ENCODE measurements around the gene KRI1.
A peak's percentile ranks its signal among the peaks of the same experiment; 100 is the strongest.
"Not testable (repeated sequence)": the region's sequence is repeated elsewhere in the genome, so short reads cannot be mapped to it uniquely, and the experiment has no call there.

Gene KRI1

DNA sequence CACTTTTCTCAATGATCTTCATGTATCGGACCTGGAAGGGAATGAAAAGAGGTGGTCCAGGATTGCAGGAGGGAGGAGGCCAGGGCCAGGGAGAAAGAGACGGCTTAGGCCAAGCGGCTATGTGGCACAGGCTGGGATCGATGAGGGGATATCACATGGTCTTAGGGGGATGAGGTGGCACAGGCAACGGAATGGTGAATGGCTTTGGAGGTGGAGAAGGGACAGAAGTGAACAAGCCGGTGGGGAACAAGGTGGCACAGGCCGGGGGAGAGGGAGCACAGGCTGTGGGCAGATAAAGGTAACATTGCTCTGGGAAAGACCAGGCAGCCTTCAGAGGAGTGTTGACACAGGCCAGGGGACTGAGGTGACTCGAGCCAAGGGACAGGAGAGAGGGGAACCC lies 8.7 kb upstream of the KRI1 start:
- no peak for DNase-seq

DNA sequence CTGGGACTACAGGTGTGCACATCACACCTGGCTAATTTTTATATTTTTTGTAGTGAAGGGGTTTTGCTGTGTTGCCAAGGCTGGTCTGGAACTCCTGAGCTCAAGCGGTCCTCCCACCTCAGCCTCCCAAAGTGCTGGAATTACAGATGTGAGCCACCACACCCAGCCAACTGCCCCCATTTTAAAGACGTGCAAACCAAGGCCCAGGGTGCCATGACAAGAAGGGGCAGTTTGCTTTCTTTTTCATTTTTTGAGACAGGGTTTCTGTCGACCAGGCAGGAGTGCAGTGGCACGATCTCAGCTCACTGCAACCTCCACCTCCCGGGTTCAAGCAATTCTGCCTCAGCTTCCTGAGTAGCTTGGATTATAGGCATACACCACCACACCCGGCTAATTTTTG lies 8.0 kb upstream of the KRI1 start:
- not testable (repeated sequence) for DNase-seq

DNA sequence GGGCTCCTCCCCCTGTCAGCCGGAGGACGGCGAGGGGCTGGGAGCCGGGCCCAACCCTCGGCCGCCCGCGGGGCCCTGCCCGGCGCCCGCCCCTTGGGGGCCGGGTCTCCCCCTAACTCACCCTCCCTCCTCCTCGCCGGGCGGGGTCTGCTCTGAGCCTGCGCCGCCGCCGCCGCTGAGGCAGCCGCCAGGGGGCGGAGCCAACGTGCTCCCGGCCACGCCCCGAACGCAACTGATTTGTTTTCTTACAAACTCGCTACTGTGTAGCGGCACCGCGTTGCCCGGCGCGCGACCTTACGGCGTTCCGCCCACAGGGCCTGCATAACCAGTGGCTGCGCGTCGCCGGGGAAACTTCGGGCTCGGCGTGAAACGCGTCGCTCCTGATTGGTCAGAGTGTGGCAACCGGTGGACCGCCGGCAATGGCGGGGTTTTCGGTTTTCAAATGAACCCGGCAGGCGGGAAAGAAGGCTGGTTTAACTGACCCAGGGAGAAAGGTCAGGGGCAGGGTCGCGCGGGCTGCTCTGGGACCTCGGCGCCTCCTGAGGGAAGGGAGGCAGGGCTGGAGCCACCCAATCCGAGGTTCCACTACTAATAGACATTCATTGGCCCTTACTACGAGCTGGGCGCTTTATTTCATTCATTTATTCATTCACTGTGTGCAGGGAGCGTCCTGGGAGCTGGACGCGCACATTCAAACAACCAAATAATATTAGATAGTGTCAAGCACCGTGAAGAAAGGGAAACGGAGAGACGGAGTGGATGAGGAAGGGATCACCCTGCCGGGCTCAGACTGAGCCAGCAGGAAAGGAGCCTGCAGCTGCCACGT lies 3.2 kb upstream of the KRI1 start, which contains the start of gene CDKN2D:
Gene CDKN2D, minus strand, starts transcription at position 154 of the 826 bp plus-strand sequence. CDS start 326 bp downstream, outside the sequence.
- DNase-seq = peak; percentile 100

DNA sequence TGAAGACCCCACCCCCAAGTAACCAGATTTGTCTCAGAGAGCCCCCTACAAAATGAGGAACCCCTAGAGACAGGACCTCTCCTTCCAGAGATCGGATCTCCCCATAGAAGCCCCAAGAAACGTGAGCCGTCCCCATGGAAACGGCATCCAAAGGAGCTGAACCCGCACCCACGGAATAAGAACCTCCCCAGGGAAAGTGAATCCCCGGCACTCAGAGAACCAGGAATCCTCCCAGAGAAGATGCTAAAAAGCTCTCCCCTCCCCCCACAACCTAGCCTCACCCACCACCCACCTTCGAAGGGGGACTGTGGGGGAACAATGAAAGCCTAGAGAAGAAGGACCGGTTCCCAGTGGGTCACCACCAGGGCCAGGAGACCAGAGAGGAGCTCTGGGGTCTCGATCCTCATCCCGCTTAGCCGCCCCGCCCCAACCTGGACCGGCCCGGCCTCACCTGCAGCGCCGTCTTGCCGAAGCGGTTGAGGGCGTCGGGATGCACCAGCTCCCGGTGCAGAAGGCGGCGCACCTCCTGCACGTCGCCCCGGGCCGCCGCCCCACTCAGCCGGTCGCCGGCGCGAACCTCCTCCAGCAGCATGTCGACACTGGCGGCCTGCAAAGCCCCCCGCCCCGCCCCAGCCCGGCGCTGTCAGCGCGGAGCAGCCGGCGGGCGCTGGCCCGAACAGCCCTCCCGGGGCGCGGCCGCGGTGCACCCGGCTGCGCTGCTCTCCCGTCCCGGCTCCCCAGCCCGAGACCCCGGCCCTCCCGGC lies 2.4 kb upstream of the KRI1 start:
- no peak for DNase-seq

DNA sequence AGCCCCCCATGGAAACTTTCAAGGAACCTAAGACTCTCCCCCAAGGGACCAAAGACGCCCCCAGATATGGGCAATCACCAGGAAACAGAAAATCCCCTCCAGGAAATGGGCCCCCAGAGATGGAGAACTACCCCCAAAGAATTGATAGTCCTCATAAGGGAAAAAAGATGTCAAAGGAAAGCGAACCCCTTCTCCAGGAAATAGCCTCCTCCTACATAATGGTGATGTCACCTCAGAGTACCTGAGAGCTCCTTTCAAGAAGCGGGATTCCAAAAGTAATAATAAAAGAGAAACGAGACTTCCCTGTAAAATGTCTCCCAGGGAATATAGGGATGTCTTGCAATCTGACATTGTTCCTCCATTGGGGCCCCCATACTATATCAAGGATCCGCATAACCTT lies 1.8 kb upstream of the KRI1 start:
- no peak for DNase-seq

DNA sequence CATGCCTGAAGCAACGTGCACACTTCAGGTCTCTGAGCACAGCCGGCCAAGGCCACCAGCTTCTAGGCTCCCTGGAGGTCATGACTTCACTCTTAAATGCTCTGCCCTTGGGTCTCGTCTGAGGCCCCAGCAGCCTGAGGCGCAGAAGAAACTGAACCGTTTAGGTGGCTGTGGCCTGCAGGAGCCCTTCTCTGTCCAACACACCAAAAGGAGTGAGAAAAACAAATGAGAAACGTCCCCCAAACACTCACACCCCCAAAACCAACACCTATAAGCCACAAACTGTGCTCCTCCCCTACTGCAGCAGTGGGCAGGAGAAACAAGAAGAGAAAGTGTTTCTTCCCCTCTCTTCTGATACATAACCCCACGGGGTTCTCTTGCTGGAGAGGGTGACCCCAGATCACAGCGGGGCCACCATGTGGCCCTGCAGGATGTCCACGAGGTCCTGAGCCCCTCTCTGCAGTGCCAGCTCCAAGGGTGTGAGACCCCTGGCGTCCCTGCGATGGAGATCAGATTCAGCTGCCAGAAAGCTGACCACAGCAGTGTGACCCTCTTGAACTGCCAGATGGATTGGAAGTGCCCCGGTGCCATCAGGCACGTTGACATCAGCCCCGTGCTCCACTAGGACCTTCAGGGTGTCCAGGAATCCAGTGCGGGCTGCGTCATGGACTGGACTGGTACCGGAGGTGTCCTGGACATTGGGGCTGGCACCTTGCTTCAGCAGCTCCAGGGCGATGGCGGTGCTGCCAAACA lies 1.0 kb upstream of the KRI1 start:
- DNase-seq = peak; percentile 35

DNA sequence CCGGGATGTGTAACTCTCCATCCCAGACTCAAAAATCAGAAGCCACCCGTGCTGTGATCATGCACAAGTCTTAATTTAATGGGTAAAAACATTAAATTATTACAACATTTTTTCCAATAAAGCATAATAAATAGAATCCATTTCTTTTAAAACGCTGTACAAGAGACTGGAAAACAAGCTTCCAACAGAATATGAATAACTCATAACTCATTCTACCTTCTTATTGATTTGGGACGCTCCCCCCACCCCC lies 523 bp upstream of the KRI1 start:
- no peak for DNase-seq

DNA sequence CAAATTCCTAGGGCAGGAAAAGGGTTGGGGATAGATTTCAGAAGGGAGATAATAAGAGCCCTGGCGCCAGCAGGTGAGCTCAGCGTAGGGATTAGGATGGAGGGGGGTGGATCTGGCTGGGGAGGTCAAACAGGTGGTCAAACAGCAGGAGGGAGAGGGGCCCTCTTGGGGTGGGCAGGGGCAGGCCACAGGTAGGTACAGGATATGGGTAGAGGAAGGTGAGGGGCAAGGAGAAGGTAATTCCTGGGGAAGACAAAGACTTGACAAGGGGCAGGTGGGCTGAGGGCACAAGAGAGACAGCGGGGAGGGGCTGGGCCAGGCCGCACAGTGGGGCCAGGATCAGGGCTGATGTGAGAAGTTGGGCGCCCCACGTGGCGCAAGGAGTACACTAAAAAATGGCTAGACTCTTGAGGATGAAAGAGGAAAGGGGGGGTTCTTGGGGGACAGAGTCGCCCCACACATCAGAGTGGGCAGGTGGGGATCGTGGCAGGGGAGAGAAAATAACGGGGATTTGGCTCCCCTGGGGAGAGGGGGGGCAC lies 713 bp downstream of the KRI1 start:
- DNase-seq = no peak

DNA sequence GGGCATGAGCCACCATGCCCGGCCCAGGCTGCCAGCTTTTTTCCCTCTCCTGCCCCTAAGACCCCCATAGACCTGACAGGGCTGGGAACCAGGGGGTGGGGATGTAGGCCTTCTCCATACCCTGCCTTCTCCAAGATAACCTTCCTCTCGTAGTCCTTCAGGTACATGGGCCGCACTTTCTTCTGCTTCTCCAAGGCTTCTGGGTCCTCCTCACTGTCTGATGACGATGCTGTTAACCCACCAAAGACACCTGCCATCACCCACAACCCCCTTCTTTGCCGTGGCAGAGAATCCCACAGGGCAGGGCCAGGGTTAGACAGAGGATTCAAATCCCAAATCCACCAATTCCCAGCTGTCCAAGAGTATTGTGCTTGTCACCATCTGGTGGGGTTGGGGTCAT lies 3.2 kb downstream of the KRI1 start:
- DNase-seq = no peak

DNA sequence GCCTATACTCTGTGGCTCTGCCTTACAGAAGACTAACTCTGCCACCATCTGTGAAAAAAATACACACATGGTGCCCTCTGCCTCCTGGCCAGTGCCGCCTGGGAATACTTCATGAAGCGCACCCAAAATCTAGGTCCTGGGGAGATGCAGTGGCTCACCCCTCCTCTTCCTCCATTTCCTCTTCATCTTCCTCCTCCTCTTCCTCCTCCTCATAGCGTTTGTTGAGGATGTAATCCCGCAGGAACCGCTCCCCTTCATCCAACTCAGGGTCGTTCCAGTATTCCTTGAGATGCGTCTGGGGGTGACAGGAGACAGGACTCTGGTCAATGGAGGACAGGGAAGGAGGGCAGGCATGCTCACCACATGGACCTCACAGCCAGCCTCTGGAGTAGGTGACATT lies 5.7 kb downstream of the KRI1 start:
- no peak for DNase-seq

DNA sequence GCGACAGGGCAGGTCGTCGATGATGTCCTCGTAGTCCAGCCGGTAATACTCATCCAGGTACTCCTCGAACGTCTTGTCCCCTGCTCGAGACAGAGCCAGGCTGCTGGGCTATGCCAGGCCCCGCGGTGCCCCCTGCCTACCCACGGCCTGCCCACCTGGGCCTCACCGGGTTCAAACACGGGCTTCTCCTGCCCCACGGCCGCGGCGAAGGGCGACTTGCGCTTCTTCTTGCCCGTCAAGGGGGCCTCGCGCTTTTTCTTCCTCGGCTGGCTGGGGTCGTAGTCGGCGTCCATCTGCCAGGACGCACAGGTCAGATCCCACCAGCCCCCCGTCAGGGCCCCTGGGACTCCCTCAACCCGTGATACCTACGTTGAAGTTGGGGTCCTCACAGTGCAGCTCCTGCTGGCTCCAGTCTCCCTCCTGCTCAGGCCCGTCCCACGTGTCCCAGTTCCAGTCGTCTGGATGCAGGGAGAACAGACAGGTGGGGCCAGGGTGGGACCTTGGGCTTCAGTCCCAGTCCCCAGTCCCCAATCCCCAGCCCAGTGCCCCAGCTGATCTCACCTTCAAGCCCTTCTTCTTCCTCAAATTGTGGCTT lies 8.1 kb downstream of the KRI1 start:
- no peak for DNase-seq

DNA sequence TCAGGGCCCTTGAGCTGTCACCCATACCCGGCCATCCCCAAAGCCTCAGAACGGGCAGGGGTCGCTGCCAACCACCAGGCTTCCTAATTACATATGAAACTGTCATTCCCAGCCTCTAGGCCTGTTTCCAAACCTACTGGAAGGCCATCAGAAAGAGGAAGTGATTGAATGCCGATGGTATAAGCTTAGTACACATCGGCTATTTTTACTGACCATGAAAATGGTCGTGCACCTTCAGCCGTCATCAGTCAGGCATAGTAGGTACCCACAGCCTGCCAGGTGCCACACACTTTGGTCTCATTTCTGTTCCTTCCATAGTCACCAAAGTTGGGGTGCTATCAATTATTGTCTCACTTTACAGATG lies 10.2 kb downstream of the KRI1 start:
- peak; percentile 35 for DNase-seq

DNA sequence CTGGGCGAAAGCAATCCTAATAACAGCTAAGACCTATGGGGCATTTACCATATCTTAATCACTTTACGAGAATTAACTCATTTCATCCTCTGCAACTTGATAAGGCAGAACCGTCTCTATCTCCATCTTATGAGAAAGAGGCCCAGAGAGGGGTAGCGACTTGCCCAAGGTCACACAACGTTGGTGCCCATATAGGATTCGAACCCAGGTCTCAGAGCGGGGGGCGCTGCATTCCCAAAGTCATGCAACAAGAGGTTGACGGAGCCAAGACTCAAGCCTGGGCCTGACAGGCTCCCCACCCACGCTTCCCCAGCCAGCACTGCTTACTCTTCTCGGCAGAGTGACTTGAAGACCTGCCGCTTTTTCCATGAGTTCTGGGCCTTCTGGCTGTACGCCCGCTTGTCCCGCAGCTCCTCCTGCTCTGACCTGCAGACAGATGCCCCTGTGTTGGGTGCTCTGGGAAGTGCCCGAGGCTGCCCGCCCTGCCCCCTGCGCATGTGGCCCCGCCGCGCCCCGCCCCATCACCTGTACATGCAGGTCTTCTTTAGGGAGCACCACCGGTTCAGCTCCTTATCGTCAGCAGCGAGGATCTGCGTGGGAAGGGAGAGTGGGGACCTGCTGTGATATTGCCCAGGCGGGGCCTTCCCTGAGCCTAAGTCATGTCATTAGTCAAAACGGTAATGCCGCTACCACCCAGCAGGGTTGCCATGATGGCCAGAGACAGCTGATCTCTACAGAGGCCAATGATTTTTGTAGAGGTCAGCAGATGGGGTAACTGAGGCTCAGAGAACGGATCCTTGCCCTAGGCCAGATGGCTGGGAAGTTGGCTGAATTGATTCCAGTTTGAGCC lies 10.8 kb downstream of the KRI1 start:
- DNase-seq = no peak

DNA sequence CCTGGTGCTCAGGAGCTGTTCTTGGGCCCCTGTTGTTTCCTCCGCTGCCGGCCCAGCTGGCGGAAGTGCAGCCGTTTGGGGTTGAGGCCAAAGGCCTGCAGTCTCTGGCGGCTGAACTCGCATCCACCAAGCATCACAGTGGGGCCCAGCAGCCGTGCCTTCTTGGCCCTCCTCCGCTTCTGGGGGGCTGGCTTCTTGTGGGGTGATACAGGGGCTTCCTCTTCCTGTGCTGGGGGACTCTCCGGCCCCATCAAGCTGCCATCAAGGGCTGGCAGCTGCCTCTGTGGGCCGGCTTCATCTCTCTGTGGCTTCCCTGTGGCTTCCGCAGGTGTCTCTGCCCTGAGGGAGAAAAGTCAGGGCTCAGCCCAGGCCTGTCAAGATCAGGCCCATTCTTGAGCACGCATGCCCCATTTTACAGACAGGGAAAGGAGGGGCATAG lies 11.8 kb downstream of the KRI1 start:
- DNase-seq = no peak

DNA sequence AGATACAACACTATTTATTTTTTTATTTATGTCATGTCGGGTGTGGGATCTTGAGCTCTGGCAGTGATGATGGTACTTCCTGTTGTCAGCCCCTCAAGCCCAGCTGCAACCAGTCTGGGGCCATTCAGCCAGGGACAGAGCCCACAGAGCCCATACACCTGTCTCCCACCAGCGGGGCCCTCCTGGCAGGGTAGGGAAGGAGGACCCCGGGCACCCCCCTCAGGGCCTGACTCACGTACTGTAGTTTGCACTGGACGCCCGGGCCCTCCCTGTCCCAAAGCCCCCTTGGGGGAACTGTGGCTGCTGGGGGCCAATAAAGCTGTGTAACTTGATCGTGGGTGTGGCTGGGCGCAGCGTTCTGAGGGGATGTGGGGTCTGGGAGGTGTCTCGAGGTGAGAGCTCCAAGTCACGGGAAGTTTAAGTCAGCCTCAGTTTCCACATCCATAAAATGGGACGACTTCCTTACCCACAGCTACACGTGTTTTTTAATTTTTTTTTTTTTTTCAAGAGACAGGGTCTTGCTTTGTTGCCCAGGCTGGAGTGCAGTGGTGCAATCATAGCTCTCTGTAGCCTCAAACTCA lies 12.6 kb downstream of the KRI1 start:
- DNase-seq = no peak

DNA sequence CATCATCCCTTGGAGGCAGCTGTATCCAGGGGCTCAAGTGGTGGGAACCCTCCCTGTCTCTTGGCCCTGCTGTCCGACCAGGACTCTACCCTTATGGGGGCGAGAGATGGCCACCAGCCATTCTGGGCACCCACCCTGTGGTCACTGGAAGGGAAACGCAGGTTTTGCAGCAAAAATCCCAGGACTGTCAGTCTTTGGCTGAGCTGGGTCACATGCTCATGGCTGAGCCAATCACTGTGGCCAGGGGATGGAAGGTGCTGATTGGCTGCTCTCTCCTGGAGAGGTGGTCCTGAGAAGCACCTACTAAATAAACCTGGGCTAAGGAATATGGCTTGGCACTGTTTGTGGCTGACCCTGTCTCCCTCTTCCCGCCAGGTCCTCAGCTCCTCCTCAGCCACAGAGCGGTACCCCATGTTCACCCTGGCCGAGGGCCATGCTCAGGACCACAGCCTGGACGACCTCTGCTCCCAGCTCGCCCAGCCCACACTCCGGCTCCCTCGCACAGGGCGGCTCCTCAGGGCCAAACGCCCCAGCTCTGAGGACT lies 13.2 kb downstream of the KRI1 start:
- no peak for DNase-seq

DNA sequence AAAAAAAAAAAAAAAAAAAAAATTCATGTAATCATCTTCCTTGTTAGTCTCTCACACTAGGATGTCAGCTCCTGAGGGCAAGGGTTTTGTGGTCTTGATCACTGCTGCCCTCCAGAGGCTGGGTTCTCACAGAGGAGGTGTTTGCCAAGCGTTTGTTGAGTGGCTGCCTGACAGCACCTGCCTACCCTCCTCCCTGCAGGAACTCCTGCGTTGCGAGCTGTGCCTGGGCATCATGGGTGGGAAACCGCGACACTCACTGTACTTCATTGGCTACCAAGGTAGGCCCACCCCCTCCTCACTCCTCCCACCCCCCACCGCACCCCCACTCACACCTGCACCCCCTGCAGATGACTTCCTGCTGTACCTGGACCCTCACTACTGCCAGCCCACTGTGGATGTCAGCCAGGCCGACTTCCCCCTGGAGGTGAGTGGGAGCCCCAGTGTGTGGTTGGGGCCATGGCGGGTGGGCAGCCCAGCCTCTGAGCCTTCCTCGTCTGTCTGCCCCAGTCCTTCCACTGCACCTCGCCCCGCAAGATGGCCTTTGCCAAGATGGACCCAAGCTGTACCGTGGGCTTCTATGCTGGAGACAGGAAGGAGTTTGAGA lies 14.0 kb downstream of the KRI1 start:
- peak; percentile 33 for DNase-seq

DNA sequence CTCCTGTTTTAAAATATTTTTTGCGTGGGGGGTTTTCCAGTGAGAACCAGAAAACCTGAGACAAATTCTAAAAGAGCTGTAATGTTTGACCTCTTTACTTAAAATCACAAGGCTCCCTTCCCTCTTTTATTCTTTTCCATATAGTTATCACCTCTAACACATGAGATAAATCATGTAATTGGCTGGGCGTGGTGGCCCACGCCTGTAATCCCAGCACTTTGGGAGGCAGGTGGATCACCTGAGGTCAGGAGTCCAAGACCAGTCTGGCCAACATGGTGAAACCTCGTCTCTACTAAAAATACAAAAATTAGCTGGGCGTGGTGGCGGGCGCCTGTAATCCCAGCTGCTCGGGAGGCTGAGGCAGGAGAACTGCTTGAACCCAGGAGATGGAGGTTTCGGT lies 14.8 kb downstream of the KRI1 start:
- not testable (repeated sequence) for DNase-seq

DNA sequence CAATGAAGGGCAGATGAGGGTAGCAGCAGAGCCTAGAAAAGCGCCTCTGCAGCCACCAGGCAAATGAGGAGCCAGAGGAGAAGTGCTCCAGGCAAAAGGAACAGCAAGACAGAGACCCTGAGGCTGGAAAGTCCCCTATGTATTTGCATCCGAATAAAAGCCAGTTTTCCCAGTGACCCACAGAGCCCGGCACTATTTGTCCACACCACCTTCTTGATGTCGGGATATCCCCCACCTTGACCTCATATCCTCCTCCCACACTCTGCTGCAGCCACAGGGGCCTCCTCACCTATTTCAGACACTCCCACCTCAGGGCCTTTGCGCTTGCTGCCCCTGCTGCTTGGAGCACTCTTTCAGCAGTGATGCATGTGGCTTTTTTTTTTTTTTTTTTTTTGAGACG lies 15.5 kb downstream of the KRI1 start:
- no peak for DNase-seq

DNA sequence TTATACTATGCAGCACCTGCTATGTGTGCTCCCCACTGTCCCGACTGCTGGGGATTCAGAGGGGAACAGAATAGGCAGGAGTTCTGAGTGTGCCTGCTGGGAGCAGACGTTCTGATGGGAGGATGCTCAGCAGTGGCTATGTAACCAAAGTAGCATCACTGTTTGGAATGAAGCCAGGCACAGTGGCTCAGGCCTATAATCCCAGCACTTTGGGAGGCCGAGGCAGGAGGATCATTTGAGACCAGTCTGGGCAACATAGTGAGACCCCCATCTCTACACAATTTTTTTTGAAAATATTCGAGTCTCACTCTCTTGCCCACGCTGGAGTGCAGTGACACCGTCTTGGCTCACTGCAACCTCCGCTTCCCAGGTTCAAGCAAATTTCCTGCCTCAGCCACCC lies 16.1 kb downstream of the KRI1 start:
- DNase-seq = no peak

DNA sequence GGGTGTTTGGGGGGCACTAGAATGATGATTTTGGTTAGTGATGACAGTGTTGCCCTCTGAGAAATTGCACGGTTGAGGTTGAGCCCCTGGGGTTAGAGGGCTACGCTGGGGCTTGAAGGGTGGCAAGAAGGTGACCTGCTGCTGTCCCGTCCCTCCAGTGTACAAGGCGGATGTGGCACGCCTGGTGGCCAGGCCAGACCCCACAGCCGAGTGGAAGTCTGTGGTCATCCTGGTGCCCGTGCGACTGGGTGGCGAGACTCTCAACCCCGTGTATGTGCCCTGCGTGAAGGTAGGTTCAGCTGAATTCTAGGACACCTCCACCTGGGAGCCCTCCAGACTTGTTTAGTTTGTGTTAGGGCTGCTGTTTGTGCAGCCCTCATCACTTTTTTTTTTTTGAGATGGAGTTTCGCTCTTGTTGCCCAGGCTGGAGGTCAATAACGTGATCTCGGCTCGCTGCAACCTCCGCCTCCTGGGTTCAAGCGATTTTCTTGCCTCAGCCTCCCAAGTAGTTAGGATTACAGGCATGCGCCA lies 17.0 kb downstream of the KRI1 start:
- DNase-seq = no peak
